Measurements from ENCODE around the gene ITSN1.

Gene ITSN1

GRCh38 chr21:33700491-33700890 is 58.2 kb downstream of the ITSN1 start:
- no peak for TF ChIP-seq CTCF (IDR thresholded peaks at IDR 0.05; ENCODE audit: insufficient read depth, low read length, poor library complexity, severe bottlenecking)
- no peak overlapping the region for H3K4me3 ChIP-seq (replicated peaks; ENCODE audit: low read depth, low read length)
- DNase-seq (ENCODE audit: extremely low read depth, insufficient read length), result no peak
- H3K27me3 ChIP-seq (replicated peaks; ENCODE audit: control insufficient read depth, insufficient read depth, low read length), result no peaks in the 10 kb centered on the region
- H3K36me3 ChIP-seq (ENCODE audit: control insufficient read depth, insufficient read depth, low read length), result no peaks in the 10 kb centered on the region

GRCh38 chr21:33703750-33704606 is 61.7 kb downstream of the ITSN1 start:
- Histone ChIP-seq H3K36me3 (ENCODE audit: control insufficient read depth, insufficient read depth, low read length) (no peaks in the 10 kb centered on the region), H3K27me3 (replicated peaks; ENCODE audit: control insufficient read depth, insufficient read depth, low read length) (no peaks in the 10 kb centered on the region), H3K4me3 (replicated peaks; ENCODE audit: low read depth, low read length) (no peak overlapping the region)
- no peak for TF ChIP-seq CTCF (IDR thresholded peaks at IDR 0.05; ENCODE audit: insufficient read depth, low read length, poor library complexity, severe bottlenecking)
- DNase-seq (ENCODE audit: extremely low read depth, insufficient read length), result no peak

- Histone ChIP-seq H3K4me3 (replicated peaks; ENCODE audit: low read depth, low read length) (no peak overlapping the region), H3K36me3 (ENCODE audit: control insufficient read depth, insufficient read depth, low read length) (no peaks in the 10 kb centered on the region), H3K27me3 (replicated peaks; ENCODE audit: control insufficient read depth, insufficient read depth, low read length) (no peaks in the 10 kb centered on the region)
- DNase-seq (ENCODE audit: extremely low read depth, insufficient read length), result no peak
- TF ChIP-seq CTCF (IDR thresholded peaks at IDR 0.05; ENCODE audit: insufficient read depth, low read length, poor library complexity, severe bottlenecking), result no peak
These were observed 65.5 kb downstream of the ITSN1 start for GRCh38 chr21:33707846-33708245.

- Histone ChIP-seq H3K36me3 (ENCODE audit: control insufficient read depth, insufficient read depth, low read length) (no peaks in the 10 kb centered on the region), H3K4me3 (replicated peaks; ENCODE audit: low read depth, low read length) (no peak overlapping the region), H3K27me3 (replicated peaks; ENCODE audit: control insufficient read depth, insufficient read depth, low read length) (no peaks in the 10 kb centered on the region)
- no peak for DNase-seq (ENCODE audit: extremely low read depth, insufficient read length)
- TF ChIP-seq CTCF (IDR thresholded peaks at IDR 0.05; ENCODE audit: insufficient read depth, low read length, poor library complexity, severe bottlenecking), result no peak
These were observed 66.6 kb downstream of the ITSN1 start for GRCh38 chr21:33708874-33709273.

- no peak for DNase-seq (ENCODE audit: extremely low read depth, insufficient read length)
- no peak for TF ChIP-seq CTCF (IDR thresholded peaks at IDR 0.05; ENCODE audit: insufficient read depth, low read length, poor library complexity, severe bottlenecking)
- Histone ChIP-seq H3K4me3 (replicated peaks; ENCODE audit: low read depth, low read length) (no peak overlapping the region), H3K27me3 (replicated peaks; ENCODE audit: control insufficient read depth, insufficient read depth, low read length) (no peaks in the 10 kb centered on the region), H3K36me3 (ENCODE audit: control insufficient read depth, insufficient read depth, low read length) (no peaks in the 10 kb centered on the region)
These were observed 69.9 kb downstream of the ITSN1 start for GRCh38 chr21:33712022-33712803.

All from GM06990 (cell line).